EH (cell line): ENCODE measurements around the gene MTG1.
"Not testable (repeated sequence)": the region's sequence is repeated elsewhere in the genome, so short reads cannot be mapped to it uniquely, and the experiment has no call there.

Source experiments
- DNase-seq: peaks from one replicate; pipeline ENCODE4 v3.0.0-alpha.2; 2015; ENCODE audit warnings: low read depth

Gene MTG1

DNA sequence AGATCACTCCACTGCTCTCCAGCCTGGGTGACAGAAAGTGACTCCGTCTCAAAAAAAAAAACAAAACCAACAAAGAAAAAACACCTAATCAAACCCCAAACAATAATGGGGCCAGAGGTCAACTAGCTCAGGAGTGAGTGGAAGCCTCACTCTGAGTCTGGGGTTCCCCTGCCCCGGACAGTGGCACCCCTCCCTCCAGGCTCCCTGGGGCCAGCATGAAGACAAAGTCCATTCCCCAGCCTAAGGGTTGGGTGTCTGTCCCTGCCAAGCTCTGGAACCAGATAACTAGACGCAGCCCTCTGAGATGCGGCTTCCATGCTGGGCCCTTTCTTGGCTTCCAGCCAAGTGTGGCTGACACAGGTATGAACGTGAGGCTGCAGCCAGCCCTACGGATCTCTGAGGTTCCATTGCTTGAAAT lies 34.4 kb upstream of the MTG1 start:
- no peak for DNase-seq

DNA sequence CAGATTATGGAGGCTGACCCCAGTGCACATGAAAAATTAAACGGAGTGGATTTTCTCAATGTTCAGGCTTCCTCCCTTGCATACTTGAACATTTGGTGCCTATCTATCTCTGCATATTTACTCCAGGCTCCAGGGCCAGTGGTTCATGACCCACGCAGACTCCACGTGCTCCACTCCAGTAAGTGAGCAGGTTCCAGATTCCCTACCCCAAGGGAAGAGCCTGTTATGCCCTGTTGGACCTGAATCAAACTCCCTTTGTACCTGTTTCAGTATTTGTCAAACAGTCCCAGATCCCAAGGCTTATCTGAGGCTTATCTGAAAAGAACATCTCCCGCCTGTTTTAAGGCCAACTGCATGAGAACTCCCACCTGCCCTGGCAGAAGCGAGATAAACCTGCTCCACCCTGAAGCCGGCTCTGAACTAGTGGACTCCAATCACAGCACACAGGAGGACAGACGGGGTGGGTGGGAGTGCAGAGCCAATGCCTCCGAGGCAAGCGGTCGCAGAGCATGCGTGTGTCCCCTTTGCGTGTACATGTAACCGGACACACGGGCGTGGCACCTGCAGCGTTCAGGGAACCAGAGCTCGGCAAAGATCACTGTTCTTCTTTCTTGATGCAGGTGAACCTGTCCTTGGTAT lies 33.9 kb upstream of the MTG1 start:
- no peak for DNase-seq

DNA sequence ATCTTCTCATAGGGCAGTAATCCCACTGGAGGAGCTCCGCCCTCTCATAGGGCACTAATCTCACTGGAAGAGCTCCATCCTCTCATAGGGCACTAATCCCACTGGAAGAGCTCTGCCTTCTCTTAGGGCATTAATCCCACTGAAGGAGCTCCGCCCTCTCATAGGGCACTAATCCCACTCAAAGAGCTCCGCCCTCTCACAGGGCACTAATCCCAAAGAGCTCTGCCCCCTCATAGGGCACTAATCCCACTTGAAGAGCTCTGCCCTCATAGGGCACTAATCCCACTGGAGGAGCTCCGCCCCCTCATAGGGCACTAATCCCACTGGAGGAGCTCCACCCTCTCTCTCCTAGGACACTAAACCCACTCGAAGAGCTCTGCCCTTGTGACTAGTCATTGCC lies 32.7 kb upstream of the MTG1 start:
- DNase-seq: no peak

DNA sequence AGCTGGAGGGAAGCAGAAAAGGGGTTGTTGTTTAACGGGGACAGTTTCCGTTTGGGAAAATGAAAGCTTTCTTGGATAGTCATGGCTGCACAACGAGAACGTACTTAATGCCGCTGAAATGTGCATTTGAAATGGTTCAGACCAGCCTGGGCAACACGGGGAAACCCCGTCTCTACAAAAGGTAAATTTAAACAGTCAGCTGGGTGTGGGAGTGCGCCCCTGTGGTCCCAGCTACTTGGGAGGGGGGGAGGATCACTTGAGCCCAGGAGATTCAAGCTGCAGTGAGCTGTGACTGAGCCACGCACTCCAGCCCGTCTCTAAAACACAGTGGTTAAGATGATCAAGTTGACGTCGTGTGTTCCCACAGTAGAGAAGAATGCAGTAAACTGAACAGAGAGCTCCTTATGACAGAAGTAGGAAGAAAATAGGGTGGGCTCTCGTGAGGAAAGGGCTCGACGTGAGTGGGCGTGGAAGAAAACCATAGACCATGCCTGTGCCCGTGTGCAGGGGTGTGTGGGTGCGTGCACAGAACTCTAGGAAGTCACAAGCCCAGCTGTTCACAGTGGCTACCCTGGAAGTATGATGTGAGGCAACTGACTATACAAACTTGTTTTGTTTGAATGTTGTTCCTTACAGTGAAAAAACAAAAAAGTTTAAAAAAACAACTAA lies 32.0 kb upstream of the MTG1 start:
- DNase-seq: no peak

DNA sequence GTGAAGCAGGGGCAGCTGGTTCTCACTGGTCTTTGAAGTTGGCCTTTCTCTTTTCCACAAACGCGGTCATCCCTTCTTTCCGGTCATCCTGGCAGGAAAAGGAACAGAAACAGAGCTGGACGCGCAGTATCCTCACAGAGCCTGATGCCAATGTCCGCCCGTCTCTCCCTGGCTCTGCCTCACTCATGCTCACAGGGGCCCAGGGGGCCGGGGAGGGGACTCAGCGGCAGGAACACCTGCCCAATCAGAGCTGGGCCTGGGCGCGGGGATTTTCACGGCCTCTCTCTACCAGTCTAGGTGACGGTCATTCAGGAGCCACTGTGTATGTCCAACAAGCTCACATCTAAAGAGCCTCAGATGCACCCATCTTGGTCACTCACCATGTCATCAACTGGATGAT lies 31.1 kb upstream of the MTG1 start:
- no peak for DNase-seq

DNA sequence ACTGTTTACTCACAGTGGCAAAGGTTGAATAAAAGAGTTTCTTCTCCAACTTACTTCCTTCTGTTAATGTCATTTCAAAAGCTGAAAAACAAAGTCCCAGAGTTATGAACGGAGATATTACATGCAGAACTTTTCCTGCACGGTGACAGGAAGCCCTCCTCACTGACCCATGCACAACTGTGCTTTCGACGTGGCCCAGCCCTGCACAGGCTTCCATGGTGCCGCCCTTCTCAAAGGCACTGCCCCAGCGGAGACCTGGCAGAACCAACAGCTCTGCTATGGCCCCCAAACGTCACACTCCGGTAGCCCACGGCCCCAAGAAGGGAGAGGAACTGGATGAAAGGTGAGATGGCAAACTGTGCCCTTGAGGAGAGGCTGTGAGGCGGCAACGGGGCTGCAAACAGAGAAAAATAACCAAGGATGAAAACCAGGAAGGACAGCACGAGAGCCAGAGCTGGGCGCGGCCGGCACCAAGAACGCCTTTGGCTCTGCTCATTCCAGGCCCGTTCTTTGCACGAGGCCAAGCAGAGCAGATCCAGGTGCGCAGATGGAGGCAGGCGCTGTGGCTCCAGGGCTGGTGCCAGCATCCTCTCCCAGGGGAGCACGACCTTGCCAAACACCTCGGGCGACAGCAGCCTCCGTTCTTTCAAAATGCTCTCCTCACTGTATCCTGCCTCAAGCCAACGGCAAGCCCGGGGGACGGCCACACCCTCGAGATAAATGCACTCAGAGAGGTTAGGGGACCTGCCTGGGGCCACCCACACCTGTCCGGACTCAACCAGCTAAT lies 29.1 kb upstream of the MTG1 start:
- no peak for DNase-seq

DNA sequence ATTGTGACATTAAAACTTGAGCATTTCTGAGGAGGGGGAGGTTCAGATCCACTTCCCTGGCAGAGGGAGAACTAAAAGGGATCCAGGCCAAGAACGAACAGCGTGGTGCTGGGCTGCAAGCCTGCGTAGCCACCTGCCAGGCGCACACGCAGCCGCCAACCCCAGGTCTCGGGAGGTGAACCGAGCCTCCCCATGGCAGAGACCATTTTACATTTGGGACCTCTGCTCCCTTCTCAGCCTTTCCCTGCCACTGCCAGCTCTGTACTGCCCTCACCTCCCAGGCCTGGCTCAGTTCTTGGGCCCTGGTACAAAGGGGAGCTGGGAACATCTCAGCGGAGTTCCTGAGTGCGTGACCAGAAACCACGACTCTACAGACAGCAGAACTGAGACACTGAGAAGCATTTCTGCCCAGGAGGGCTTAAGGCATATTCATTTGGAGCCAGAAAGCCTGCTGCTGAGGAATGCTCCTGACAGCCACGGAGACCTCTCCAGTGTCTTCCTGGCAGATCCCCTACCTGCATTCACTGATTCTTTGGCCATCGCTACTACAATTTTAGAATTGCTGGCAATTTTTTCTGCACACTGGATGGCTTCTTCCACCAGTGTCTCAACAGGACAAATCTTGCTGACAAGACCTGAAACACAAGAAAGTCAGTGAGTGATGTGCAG lies 28.4 kb upstream of the MTG1 start:
- DNase-seq: no peak

DNA sequence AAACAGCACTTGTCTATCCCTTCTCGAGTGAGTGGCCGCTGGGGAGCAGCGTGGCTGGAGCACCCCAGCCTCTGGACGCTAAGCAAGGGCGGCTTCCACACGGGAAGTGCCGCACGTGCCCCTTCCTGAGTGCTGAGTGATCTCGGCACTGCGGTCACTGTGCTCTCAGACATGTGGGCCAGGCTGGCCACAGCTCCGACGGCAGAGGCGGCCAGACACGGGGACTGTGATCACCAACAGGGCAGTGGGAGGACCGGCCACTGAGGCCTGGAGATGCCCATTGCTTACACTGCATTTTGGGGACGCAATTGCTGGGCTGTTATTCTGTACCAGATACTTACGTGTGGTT lies 27.9 kb upstream of the MTG1 start:
- DNase-seq: no peak

DNA sequence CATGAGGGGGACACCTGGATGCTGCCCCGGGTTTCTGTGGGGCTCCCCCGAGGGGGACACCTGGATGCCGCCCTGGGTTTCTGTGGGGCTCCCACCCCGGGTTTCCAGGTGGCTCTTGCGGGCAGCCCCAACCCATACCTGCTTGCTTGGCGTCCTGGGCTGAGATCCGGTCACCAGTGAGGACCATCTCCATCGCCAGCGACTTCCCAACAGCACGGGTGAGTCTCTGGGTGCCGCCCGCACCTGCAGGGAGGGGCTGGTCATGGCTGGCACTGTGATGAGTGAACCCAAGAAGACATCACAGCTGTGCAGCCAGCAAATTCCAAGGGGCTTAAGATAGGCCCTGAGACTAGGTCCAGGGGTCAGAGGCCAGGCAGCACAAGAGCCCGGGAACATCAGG lies 27.2 kb upstream of the MTG1 start:
- no peak for DNase-seq

DNA sequence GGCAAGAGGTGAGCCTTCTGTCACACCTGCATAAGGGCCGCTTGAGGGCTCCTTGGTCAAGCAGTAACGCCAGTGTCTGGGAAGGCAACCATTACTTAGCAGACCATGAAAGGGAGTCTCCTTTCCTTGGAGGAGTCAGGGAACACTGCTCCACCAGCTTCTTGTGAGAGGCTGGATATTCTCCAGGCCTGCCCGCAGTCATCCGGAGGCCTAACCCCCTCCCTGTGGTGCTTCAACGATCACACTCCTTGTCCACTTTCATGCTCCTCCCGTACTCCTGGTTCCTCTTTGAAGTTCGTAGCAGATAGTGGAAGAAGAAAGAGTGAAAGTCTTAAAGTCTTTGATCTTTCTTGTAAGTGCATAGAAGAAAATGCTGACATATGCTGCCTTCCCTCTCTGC lies 26.5 kb upstream of the MTG1 start:
- not testable (repeated sequence) for DNase-seq

DNA sequence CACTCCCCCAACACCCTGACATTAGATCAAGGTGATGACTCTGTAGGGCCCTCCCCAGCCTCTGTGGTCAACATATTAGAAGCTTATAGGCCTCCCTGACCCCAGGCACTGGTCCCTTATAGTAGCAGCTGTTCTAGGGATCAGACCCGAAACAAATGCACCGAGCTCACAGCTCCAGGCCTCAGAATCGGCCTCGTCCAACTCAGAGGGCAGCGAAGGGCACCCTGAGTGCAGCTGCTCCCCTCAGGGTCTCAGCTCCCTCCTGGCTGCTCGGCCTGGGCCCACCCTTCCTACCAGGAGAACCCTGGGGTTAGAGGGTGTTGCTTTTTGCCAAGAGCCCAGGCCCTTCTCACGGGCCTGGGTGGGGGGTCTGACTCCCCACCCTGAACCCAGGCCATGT lies 25.8 kb upstream of the MTG1 start:
- DNase-seq: no peak

DNA sequence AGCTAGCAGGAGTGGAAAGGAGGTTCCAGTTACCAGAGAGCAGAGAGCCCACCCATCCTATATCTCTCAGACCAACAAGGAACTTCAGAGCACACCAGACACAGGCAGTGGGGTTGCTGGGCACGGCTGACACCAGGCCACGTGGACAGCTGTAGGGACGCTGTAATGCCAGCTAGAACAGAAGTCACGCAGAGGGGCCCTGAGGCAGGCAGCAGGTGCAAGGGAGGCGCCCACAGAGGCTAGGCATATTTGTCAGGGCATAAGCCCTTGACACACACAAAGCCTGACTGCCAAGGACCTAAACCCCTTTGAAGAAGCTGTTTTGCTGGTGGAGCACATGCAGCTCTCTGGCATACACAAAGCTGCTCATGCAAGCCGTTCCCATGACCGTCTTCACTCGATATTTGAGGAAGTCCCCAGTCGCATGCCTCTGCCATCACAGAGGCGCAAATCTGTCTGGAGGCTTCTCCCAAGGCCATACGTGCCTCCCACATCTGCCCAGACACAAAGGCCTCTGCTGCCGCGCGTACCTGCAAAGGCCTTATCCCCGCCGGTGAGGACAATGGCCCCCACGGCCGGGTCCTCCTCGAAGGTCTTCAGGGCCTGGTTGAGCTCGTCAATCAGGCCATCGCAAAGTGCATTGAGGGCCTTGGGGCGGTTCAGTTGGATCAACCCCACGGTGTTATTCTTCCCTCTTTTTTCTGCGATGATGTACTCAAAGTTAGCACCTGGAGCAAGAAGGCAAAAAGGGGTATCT lies 23.7 kb upstream of the MTG1 start:
- DNase-seq: no peak

DNA sequence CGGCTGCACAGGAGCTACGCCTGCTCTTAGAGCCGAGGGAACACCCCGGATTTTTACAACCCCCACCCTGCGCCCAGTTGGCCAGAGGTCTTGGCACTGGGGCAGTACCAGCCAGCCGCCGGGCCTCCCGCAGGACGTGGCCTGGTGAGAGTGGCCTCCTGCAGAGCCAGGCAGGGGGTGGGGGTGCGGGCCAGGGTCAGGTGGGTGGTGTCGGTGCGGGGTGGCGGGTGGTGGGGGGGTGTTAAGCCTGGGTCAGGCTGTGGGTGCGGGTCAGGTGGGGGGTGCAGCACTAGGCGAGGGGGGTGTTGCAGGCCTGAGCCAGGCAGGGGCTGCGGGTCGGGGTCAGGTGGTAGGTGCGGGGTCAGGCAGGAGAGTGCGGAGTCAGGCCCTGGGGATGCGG lies 21.4 kb upstream of the MTG1 start:
- DNase-seq: no peak

DNA sequence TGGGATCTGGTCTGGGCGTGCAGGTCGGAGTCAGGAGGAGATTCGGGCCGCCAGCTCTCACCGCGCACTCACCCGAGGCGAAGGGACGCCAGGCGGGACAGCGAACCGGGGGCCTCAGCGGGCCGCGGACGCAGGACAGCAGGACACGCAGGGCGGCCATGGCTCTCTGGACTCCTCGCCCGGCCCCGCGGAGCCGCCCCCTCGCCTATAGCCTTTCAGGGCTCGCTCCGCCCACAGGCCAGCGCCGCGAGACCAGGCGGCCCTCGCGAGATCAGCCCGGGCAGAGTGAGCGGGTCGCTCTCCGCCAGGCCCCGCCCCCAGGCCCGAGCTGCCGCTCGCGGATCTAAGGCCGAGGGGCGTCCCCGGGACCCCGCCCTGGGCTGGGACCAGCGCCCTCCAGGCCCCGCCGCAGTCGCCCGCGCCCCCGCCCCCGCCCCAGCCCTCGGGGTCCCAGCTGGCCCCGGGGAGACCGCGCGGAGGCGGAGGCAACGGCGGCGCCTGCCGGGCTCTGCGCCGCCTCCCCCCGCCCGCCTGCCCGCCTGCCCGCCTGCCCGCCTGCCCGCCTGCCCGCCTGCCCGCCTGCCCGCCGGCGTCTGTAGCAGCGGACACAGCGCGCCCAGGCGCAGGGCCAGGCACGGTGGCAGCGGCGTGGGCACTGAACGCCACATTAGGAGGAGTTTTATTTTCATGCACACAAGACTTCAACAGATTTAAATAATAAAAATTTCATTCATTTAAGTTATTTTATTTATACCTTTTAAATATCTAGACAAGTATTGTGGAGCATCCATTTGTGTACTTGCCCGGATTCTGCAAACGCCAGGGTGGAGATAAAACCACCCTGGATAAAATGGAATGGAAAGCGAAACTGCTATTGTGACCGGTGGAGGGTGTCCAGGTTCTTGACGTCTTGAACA lies 20.5 kb upstream of the MTG1 start, which contains the start of gene ECHS1:
ECHS1 (minus strand) TSS at position 181 of the 917 bp plus-strand sequence; CDS start at position 160, 21 bp downstream.
- peak; percentile 92 for DNase-seq

DNA sequence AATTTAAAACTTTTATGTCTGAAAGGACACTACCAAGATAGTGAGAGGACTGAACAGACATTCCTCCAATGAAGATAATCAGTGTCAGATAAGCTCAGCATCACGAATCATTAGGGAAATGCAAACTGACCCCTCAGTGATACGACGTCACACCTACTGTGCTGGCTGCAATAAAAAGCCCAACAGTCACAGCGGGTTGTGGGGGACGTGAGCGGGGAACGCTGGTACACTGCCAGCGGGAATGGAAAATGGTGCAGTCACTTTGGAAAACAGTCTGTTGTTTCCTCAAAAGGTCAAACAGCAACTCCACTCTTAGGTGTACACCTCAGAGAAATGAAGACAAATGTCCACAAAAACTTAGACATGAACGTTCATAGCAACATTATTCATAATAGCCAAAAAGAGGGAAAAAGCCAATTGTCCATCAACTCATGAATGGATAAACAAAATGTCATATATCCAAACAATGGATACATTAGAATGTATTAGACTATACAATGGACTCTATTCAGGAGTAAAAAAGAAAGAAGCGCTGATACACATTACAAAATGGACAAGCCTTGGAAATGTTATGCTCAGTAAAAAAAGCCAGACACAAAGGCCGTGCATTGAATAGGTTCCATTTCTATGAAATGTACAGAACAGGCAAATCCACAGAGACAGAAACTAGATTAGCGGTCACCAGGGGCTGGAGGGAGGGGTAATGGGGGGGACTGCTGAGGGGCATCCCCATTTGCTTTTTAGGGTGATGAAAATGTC lies 18.4 kb upstream of the MTG1 start:
- DNase-seq: no peak

DNA sequence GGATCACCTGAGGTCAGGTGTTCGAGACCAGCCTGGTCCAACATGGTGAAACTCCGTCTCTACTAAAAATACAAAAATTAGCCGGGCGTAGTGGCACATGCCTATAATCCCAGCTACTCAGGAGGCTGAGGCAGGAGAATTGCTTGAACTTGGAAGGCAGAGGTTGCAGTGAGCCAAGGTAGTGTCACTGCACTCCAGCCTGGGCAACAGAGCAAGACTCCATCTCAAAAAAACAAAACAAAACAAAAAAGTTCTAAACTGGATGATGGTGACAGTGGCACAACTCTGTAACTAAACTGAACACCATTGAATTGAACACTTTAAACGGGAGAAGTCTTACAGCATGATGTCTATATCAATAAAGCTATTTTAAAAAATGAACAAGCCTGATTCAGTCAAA lies 17.8 kb upstream of the MTG1 start:
- not testable (repeated sequence) for DNase-seq

DNA sequence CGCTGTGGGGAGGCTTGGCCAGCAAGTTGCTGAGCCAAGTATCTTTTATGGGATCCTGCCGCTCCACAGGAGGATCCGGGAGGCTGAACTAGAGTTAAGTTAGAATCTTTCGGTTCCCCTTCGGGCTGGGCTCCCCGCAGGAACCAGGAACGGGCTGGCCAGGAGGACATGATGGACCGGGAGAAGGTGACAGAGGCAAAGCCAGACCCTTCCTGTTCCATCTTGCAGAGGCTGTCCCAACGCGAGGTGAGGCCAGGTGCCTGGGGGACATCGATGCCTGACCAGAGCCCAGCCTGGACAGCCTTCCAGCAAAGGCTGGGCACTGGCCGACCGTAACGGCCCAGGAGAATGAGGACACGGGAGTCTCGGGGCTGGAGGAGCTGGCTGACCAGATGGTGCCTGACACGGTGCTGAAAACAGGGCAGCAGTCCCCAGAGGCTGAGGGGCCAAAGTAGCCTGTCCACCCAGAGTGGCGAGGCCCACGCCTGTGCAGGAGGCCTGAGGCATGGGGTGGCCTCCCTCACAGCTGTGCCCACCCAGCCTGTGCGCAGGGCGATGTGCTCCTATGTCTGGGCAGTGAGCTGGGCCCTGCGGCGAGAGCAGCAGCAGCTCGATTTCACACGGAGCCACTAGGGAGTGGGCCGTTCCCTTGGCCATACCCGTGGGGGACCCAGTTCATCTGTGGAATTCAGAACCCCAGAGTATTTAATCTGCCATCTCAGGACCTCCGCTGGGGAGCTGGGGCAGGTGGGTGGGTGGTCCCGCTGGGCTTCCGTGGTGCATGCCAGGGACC lies 16.7 kb upstream of the MTG1 start:
- no peak for DNase-seq

DNA sequence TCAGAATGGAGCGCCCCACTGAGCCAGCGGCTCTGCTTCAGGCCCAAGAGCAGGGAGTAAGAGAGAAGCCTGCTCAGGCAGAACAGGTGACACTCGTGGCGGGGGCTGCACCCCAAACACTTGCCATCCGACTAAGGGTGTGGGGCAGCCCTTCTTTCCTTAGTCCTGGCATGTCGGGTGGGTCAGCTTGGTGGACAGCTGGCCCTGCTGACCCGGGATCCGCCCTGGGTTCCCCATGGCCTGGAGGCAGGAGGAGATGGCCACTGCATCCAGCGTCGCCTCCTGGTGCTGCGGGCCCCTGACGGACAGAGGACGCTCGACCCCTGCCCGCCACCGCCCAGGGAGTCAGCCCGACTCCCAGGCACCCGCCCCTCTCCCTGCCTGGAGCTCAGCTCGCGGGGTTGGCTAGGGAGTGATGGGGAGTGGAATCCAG lies 16.1 kb upstream of the MTG1 start:
- DNase-seq: no peak
